Pancreas (tissue), 10 donors: Measurements from ENCODE around the gene TTLL12. TPM values are rescaled to one million over a fixed set of nuclear protein-coding genes. Genes with fewer than 3 reads are reported as not detected.

Experiments
- ATAC-seq, 4 donors: fragments of 200-7000 bp; cut with Tn5 transposase; one replicate each; pipeline versions ENCODE4 v1.8.0 to v1.9.1; 2020; ENCODE audit warnings: mild to moderate bottlenecking in 4 of 4, moderate library complexity in 4 of 4
- DNase-seq, 6 donors: peaks; one replicate each; pipeline ENCODE4 v3.0.0-alpha.2; 2020
- FAIRE-seq: peaks from 2 replicates; lab custom pipeline; 2012; peaks lifted over from hg19 to GRCh38; lab: Jason Lieb, UNC
- H3K27ac ChIP-seq, 4 donors: fragments of 200-600 bp; sonication (generic); 1 replicate in 3 of 4; 2 replicates in 1 of 4; pipeline versions ENCODE4 v1.5.0 to v1.8.0; 2020
- H3K27me3 ChIP-seq, 4 donors: fragments of 200-600 bp; one replicate each; pipeline ENCODE4 v1.8.0; 2021
- H3K36me3 ChIP-seq, 3 donors: fragments of 200-600 bp; sonication (generic) in 1 of 3; one replicate each; pipeline versions ENCODE4 v1.5.0 to v1.8.0; 2020 to 2021
- H3K4me1 ChIP-seq, 3 donors: fragments of 200-600 bp; one replicate each; pipeline ENCODE4 v1.8.0; 2021
- H3K4me3 ChIP-seq, 4 donors: fragments of 200-600 bp; sonication (generic) in 2 of 4; one replicate each; pipeline versions ENCODE4 v1.5.0 to v1.8.0; 2020 to 2021
- H3K9me3 ChIP-seq, 4 donors: fragments of 200-600 bp; one replicate each; pipeline ENCODE4 v1.8.0; 2021
- CTCF ChIP-seq, 4 donors: fragments of 200-600 bp; sonication (generic) in 3 of 4; IDR thresholded peaks; one replicate each; pipeline versions ENCODE4 v1.5.0 to v1.8.0; 2021; ENCODE audit warnings: antibody characterized with exemption in 4 of 4
- WGBS, 2 donors: extraction: QIAGEN DNeasy Blood & Tissue Kit; methylation state at CpG; one replicate each; pipeline ENCODE4 v1.1.7; 2013; 5-methylcytosine and 5-hydroxymethylcytosine counted together
- intact Hi-C, 3 donors: fragments of 100-400 bp; cut with DNase I; formaldehyde crosslinking; loops; one replicate each; pipeline versions ENCODE4 v1.11.1 to v1.14.2; 2022
- polyA plus RNA-seq, 2 donors: library from polyadenylated mRNA; stranded (reverse); fragments of 200-250 nt; gene quantifications; one replicate each; pipeline ENCODE4 v1.2.3, GENCODE V29; 2013
- total RNA-seq, 6 donors: library from RNA; stranded (reverse); fragmentation: NEBNext Ultra II Directional in 4 of 6; extraction: Animal tissue kit (Norgen Biotek cat#: 25700) in 4 of 6; gene quantifications; one replicate each; pipeline versions ENCODE4 v1.2.1 to v1.2.4, GENCODE V29; 2021 to 2023
- donor health status: healthy with polysubstance abuse.
- donor health status: DM: no; HTN: no; CAD: no; lungs with moderate emphysema.
- donor health status: DM: no; HTN: no; CAD: no.
- donor health status: control.
- donor health status: control.
- donor health status: Bipolar disorder and iron deficiency.
- donor health status: DM: yes; HTN: yes; CAD: no.
- donor health status: DM: no; HTN: no; CAD: no.
- donor health status: DM: no; HTN: no; CAD: no.
- donor health status: DM: yes; HTN: yes; CAD: no.

The TTLL12 gene
- total and polyA plus RNA-seq, 8 donors, result 10.6 to 22.2 (median 14.3) TPM

- no peak for TF ChIP-seq CTCF (IDR thresholded peaks at IDR 0.05)
- Histone ChIP-seq H3K27ac (no peak overlapping the region), H3K4me1 (no peaks in the 10 kb centered on the region), H3K4me3 (no peak overlapping the region), H3K36me3 (no peaks in the 10 kb centered on the region), H3K27me3 (no peaks in the 10 kb centered on the region), H3K9me3 (no peaks in the 10 kb centered on the region)
- FAIRE-seq (no peak), DNase-seq (peak in 1 of 6 donors; percentile 54), ATAC-seq (no peak)
- intact Hi-C loops, result no loop called here
- 70 to 78% methylated on average over 26 of the region's 26 CpGs for WGBS, 2 donors
Measured at GRCh38 chr22:43207849-43208702, 21.1 kb upstream of the TTLL12 start.

GRCh38 chr22:43207386-43207785 is 20.5 kb upstream of the TTLL12 start:
- H3K36me3 ChIP-seq, result no peaks in the 10 kb centered on the region
- FAIRE-seq (no peak), DNase-seq (no peak), ATAC-seq (no peak)
- no peaks in the 10 kb centered on the region for H3K9me3 ChIP-seq
- TF ChIP-seq CTCF (IDR thresholded peaks at IDR 0.05), result no peak
- WGBS, 2 donors, result 76 to 83% methylated on average over 12 to 13 of the region's 13 CpGs
- H3K27ac ChIP-seq, result no peak overlapping the region
- intact Hi-C loops, result no loop called here
- no peak overlapping the region for H3K4me3 ChIP-seq
- no peaks in the 10 kb centered on the region for H3K27me3 ChIP-seq
- no peaks in the 10 kb centered on the region for H3K4me1 ChIP-seq

- no peaks in the 10 kb centered on the region for H3K27me3 ChIP-seq
- no peaks in the 10 kb centered on the region for H3K36me3 ChIP-seq
- no peak overlapping the region for H3K27ac ChIP-seq
- FAIRE-seq (no peak), DNase-seq (peak in 1 of 6 donors; percentile 48), ATAC-seq (no peak)
- H3K4me1 ChIP-seq, result no peaks in the 10 kb centered on the region
- 45 to 52% methylated on average over 21 to 23 of the region's 23 CpGs for WGBS, 2 donors
- intact Hi-C loops, result no loop called here
- no peaks in the 10 kb centered on the region for H3K9me3 ChIP-seq
- H3K4me3 ChIP-seq, result no peak overlapping the region
- no peak for TF ChIP-seq CTCF (IDR thresholded peaks at IDR 0.05)
Measured at GRCh38 chr22:43206509-43207161, 19.7 kb upstream of the TTLL12 start.

- ATAC-seq (no peak), FAIRE-seq (no peak), DNase-seq (no peak)
- intact Hi-C loops, result no loop called here
- Histone ChIP-seq H3K4me3 (no peak overlapping the region), H3K27me3 (no peaks in the 10 kb centered on the region), H3K9me3 (no peaks in the 10 kb centered on the region), H3K4me1 (no peaks in the 10 kb centered on the region), H3K27ac (no peak overlapping the region), H3K36me3 (no peaks in the 10 kb centered on the region)
- WGBS, 2 donors, result 51 to 57% methylated on average over 5 of the region's 5 CpGs
- no peak for TF ChIP-seq CTCF (IDR thresholded peaks at IDR 0.05)
Measured at GRCh38 chr22:43205748-43206508, 19.0 kb upstream of the TTLL12 start.
